Epithelial cell of alveolus of lung (primary cell): Measurements from ENCODE around the gene LRRC49. TPM values are rescaled to one million over a fixed set of nuclear protein-coding genes. Genes with fewer than 3 reads are reported as not detected.

Experiments
- total RNA-seq: library from RNA; depleted of rRNA; stranded (reverse); fragments of >200 nt; gene quantifications from 2 replicates; pipeline ENCODE4 v1.2.1, GENCODE V29; 2015

Gene LRRC49
- 8.7 and 23.9 TPM in 2 replicates for total RNA-seq

GRCh38 chr15:70892002-70892911, at the start of gene LRRC49, which contains the start of gene THAP10:
Gene LRRC49, plus strand, starts transcription at chr15:70892826. Its CDS starts 69 bp downstream, at chr15:70892895.
Gene THAP10, minus strand, starts transcription at chr15:70892433. Its CDS starts 161 bp downstream, at chr15:70892272.

GRCh38 chr15:70853973-70854665, 38.5 kb upstream of the LRRC49 start, which contains the start of gene LARP6:
Gene LARP6, minus strand, starts transcription at chr15:70854157. Its CDS starts 69 bp downstream, at chr15:70854088.

Other genes starting within 250 kb of the LRRC49 start
- 17.3 and 56.5 TPM in 2 replicates for gene UACA, start 129.3 kb upstream of the LRRC49 start, total RNA-seq
- gene LARP6, start 38.7 kb upstream of the LRRC49 start, total RNA-seq: 40.0 and 69.3 TPM in 2 replicates
- 3.1 and 5.4 TPM in 2 replicates for gene THAP10, start 393 bp upstream of the LRRC49 start, total RNA-seq
- 2.6 and 69.8 TPM in 2 replicates for gene THSD4, start 222.6 kb downstream of the LRRC49 start, total RNA-seq